ENCODE results near the gene TMEM266. TPM values are rescaled to one million over a fixed set of nuclear protein-coding genes. Genes with fewer than 3 reads are reported as not detected.

Gene TMEM266
- polyA plus RNA-seq, 3 donors: not detected

GRCh38 chr15:76140074-76140464, 80.3 kb downstream of the TMEM266 start:
- 13% methylated on average over 14 of the region's 14 CpGs for WGBS (ENCODE audit: insufficient coverage)
- Histone ChIP-seq H2AFZ (ENCODE audit: insufficient read depth, low read depth, low read length, poor library complexity, severe bottlenecking) (peak overlapping the region; percentile 70), H3K4me2 (replicated peaks; ENCODE audit: extremely low read depth, low read length, poor library complexity, severe bottlenecking) (peak overlapping the region; percentile 47), H3K27ac (ENCODE audit: low read depth in 1 of 2, low read length in 2 of 2) (no peak overlapping the region), H3K9me3 (replicated peaks in 1 of 2; ENCODE audit: control insufficient read depth in 1 of 2, insufficient read depth in 1 of 2, low read length in 2 of 2) (no peaks in the 10 kb centered on the region), H3K4me1 (ENCODE audit: control insufficient read depth in 1 of 2, insufficient read depth in 2 of 2, low read length in 2 of 2) (peaks cover 13 to 16% of the 10 kb centered on the region in 2 donors), H3K4me3 (replicated peaks in 1 of 3; ENCODE audit: low read depth in 2 of 3, low read length in 3 of 3) (peak overlapping the region in 1 of 3 experiments; percentile 36), H4K20me1 (ENCODE audit: insufficient read depth, low read length) (no peaks in the 10 kb centered on the region), H3K36me3 (replicated peaks in 1 of 2; ENCODE audit: control insufficient read depth in 1 of 2, insufficient read depth in 2 of 2, low read length in 2 of 2) (no peaks in the 10 kb centered on the region), H3K27me3 (ENCODE audit: control insufficient read depth in 2 of 2, insufficient read depth in 2 of 2, low read length in 2 of 2) (no peaks in the 10 kb centered on the region), H3K79me2 (ENCODE audit: insufficient read depth, low read length) (no peaks in the 10 kb centered on the region), H3K9ac (ENCODE audit: insufficient read depth, low read length, poor library complexity, severe bottlenecking) (peak overlapping the region; percentile 19)
- Mint-ChIP-seq H3K4me3 (peak overlapping the region; percentile 39 to 62), H3K27ac (no peak overlapping the region), H3K4me1 (peaks cover 23% of the 10 kb centered on the region), H3K36me3 (no peaks in the 10 kb centered on the region), H3K9me3 (no peaks in the 10 kb centered on the region), H3K27me3 (ENCODE audit: low read depth in 3 of 3) (peaks cover 2 to 8% (median 4%) of the 10 kb centered on the region in 3 donors)
- intact Hi-C loops (cut with micrococcal nuclease): no loop called here
- TF ChIP-seq, protein P1, sequence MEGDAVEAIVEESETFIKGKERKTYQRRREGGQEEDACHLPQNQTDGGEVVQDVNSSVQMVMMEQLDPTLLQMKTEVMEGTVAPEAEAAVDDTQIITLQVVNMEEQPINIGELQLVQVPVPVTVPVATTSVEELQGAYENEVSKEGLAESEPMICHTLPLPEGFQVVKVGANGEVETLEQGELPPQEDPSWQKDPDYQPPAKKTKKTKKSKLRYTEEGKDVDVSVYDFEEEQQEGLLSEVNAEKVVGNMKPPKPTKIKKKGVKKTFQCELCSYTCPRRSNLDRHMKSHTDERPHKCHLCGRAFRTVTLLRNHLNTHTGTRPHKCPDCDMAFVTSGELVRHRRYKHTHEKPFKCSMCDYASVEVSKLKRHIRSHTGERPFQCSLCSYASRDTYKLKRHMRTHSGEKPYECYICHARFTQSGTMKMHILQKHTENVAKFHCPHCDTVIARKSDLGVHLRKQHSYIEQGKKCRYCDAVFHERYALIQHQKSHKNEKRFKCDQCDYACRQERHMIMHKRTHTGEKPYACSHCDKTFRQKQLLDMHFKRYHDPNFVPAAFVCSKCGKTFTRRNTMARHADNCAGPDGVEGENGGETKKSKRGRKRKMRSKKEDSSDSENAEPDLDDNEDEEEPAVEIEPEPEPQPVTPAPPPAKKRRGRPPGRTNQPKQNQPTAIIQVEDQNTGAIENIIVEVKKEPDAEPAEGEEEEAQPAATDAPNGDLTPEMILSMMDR (IDR thresholded peaks at IDR 0.05): no peak
- DNase-seq: no peak

DNA sequence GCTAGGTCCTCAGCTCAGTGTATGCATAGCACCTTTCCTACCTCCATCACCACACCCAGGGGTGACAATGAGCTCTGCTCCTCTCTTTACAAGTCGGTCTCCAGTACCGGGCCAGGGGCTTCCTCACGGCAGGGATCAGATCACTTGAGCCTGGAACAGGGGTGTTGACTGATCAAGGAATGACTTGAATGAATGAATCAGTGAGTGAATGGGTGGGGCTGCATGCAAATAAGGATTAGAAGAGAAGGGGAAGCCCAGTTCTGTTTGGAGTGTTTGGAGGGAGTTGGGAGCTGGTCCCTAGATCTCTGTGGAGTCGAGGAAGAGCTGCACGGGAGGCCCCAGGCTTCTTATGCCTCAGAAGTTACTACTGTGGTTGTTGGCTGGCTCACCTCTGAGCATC, 87.0 kb downstream of the TMEM266 start:
- H3K9me3 Mint-ChIP-seq: no peaks in the 10 kb centered on the region
- H3K27ac ChIP-seq (ENCODE audit: low read depth in 1 of 2, low read length in 2 of 2): no peak overlapping the region
- WGBS (ENCODE audit: insufficient coverage): 100% methylated on average over 3 of the region's 5 CpGs
- H3K27me3 ChIP-seq (ENCODE audit: control insufficient read depth in 2 of 2, insufficient read depth in 2 of 2, low read length in 2 of 2): no peaks in the 10 kb centered on the region
- H3K4me1 Mint-ChIP-seq: peaks cover 29% of the 10 kb centered on the region
- no peak overlapping the region for H3K4me3 ChIP-seq (replicated peaks in 1 of 3; ENCODE audit: low read depth in 2 of 3, low read length in 3 of 3)
- no peaks in the 10 kb centered on the region for H4K20me1 ChIP-seq (ENCODE audit: insufficient read depth, low read length)
- no peak overlapping the region for H3K4me2 ChIP-seq (replicated peaks; ENCODE audit: extremely low read depth, low read length, poor library complexity, severe bottlenecking)
- peaks cover 3 to 12% (median 3%) of the 10 kb centered on the region in 3 donors for H3K27me3 Mint-ChIP-seq (ENCODE audit: low read depth in 3 of 3)
- no peak overlapping the region for H3K9ac ChIP-seq (ENCODE audit: insufficient read depth, low read length, poor library complexity, severe bottlenecking)
- H3K4me1 ChIP-seq (ENCODE audit: control insufficient read depth in 1 of 2, insufficient read depth in 2 of 2, low read length in 2 of 2): peaks cover 17 to 19% of the 10 kb centered on the region in 2 donors
- no peak overlapping the region for H3K4me3 Mint-ChIP-seq
- H3K36me3 Mint-ChIP-seq: no peaks in the 10 kb centered on the region
- DNase-seq: no peak
- no peaks in the 10 kb centered on the region for H3K79me2 ChIP-seq (ENCODE audit: insufficient read depth, low read length)
- H2AFZ ChIP-seq (ENCODE audit: insufficient read depth, low read depth, low read length, poor library complexity, severe bottlenecking): no peak overlapping the region
- H3K36me3 ChIP-seq (replicated peaks in 1 of 2; ENCODE audit: control insufficient read depth in 1 of 2, insufficient read depth in 2 of 2, low read length in 2 of 2): no peaks in the 10 kb centered on the region
- TF ChIP-seq, protein P1 (IDR thresholded peaks at IDR 0.05): no peak
- intact Hi-C loops (cut with micrococcal nuclease): no loop called here
- H3K27ac Mint-ChIP-seq: no peak overlapping the region
- no peaks in the 10 kb centered on the region for H3K9me3 ChIP-seq (replicated peaks in 1 of 2; ENCODE audit: control insufficient read depth in 1 of 2, insufficient read depth in 1 of 2, low read length in 2 of 2)

Measured in CD14-positive monocyte (primary cell).